H1 (cell line): ENCODE results near the gene INTS1. TPM values are rescaled to one million over a fixed set of nuclear protein-coding genes. Genes with fewer than 3 reads are reported as not detected.

Experiments
- GABPA ChIP-seq: IDR thresholded peaks from 2 replicates; pipeline ENCODE4 v1.6.1; 2011; ENCODE audit warnings: mild to moderate bottlenecking, low read length, moderate library complexity, borderline replicate concordance; ENCODE audit not compliant: insufficient read depth
- JUN ChIP-seq: IDR thresholded peaks from 2 replicates; pipeline ENCODE4 v1.6.1; 2011; ENCODE audit warnings: low read depth, mild to moderate bottlenecking, improper control_type of control experiment, low read length
- MAX ChIP-seq: IDR thresholded peaks from 2 replicates; pipeline ENCODE4 v1.6.1; 2012; ENCODE audit warnings: inconsistent platforms
- NANOG ChIP-seq: IDR thresholded peaks from 2 replicates; pipeline ENCODE4 v1.6.1; 2011; ENCODE audit warnings: low read length, low read depth, mild to moderate bottlenecking, inconsistent platforms; ENCODE audit not compliant: insufficient read depth, poor library complexity, severe bottlenecking
- SUZ12 ChIP-seq: fragments of 200-600 bp; sonication (generic); IDR thresholded peaks from 2 replicates; pipeline ENCODE4 v1.6.1; 2012; ENCODE audit warnings: mild to moderate bottlenecking, inconsistent platforms, low read length, moderate library complexity, mixed read lengths
- polyA plus RNA-seq, 7 experiments: library from polyadenylated mRNA; depleted of rRNA in 3 of 7; stranded (reverse) in 5 of 7; unstranded in 2 of 7; fragments of >200 nt in 5 of 7; fragments of 200-250 nt in 2 of 7; gene quantifications; 1 replicate in 5 of 7; 2 replicates in 1 of 7; 4 replicates in 1 of 7; pipeline versions ENCODE4 v1.2.1 to v1.2.3, GENCODE V29; 2011 to 2013; ENCODE audit warnings: missing spikeins in 2 of 7, mixed read lengths in 2 of 7
- total RNA-seq: library from RNA; stranded (reverse); fragmentation: NEBNext Ultra II Directional; extraction: Animal tissue kit (Norgen Biotek cat#: 25700); gene quantifications from 2 replicates; pipeline ENCODE4 v1.2.1, GENCODE V29; 2021

The INTS1 gene
- total and polyA plus RNA-seq, 2 of the 8 experiments (the other 6 are each of a cell fraction or from before 2014, with no cell fraction given) = 76.9 to 104 TPM

- no peak for TF ChIP-seq MAX
- TF ChIP-seq SUZ12 = no peak
- no peak for TF ChIP-seq JUN
- no peak for TF ChIP-seq NANOG
- no peak for TF ChIP-seq GABPA
Observed at GRCh38 chr7:1549357-1550004, 45.3 kb upstream of the INTS1 start (continued).
